ENCODE data around the gene RGS16. TPM values are rescaled to one million over a fixed set of nuclear protein-coding genes. Genes with fewer than 3 reads are reported as not detected.
"Not testable (repeated sequence)": the region's sequence is repeated elsewhere in the genome, so short reads cannot be mapped to it uniquely, and the experiment has no call there.

The RGS16 gene
- total RNA-seq, 1 experiment from 2014 or later: 6.5 TPM

DNA sequence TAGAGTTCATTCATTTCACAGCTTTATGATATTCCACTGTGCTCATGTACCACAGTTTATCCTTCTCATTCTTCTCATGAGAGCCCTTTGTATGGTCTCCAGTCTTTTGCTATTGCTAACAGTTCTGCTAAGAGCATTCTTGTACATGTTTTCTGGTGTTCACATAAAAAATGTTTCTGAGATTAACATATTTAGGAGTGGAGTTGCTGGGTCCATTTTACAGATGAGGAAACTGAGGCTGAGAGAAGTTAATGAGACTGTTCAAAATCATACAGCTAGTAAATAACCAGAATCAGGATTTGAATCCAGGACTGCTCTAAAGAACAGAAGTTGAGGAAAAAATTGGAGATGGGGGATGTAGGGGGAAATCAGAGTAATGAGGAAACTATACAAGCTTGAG lies 28.8 kb upstream of the RGS16 start:
- no peak overlapping the region for H3K4me3 ChIP-seq (replicated peaks in 1 of 2; ENCODE audit: low read depth in 1 of 2, low read length in 2 of 2)
- CTCF ChIA-PET: no interaction called here
- H3K27me3 ChIP-seq (ENCODE audit: insufficient read depth, low read length): no peaks in the 10 kb centered on the region
- intact Hi-C loops (cut with micrococcal nuclease): no loop called here
- TF ChIP-seq TCF7L2 (IDR thresholded peaks at IDR 0.05; ENCODE audit: borderline replicate concordance, extremely low read depth, insufficient read depth, insufficient read length): no peak
- no peak for TF ChIP-seq ZFX (IDR thresholded peaks at IDR 0.05)
- TF ChIP-seq EZH2 (IDR thresholded peaks at IDR 0.05): no peak
- no peak for TF ChIP-seq POLR2A (IDR thresholded peaks at IDR 0.05; ENCODE audit: borderline replicate concordance, extremely low read depth, insufficient read depth, insufficient read length)
- TF ChIP-seq YY1 (IDR thresholded peaks at IDR 0.05; ENCODE audit: extremely low read depth, insufficient replicate concordance, low read depth, low read length): no peak
- no peak for TF ChIP-seq POLR2AphosphoS5 (IDR thresholded peaks at IDR 0.05; ENCODE audit: low read depth, low read length)
- TF ChIP-seq CEBPB (IDR thresholded peaks at IDR 0.05; ENCODE audit: low read depth): no peak
- no peak for TF ChIP-seq SIN3A (IDR thresholded peaks at IDR 0.05; ENCODE audit: low read depth)
- TF ChIP-seq, protein P1, sequence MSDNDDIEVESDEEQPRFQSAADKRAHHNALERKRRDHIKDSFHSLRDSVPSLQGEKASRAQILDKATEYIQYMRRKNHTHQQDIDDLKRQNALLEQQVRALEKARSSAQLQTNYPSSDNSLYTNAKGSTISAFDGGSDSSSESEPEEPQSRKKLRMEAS (IDR thresholded peaks at IDR 0.05): no peak
- no peaks in the 10 kb centered on the region for H3K9me3 ChIP-seq (ENCODE audit: control insufficient read depth in 1 of 2, insufficient read depth in 1 of 2, low read depth in 1 of 2, low read length in 2 of 2)
- H2AFZ ChIP-seq (ENCODE audit: low read depth, low read length, poor library complexity, severe bottlenecking): no peak overlapping the region
- no peak overlapping the region for H3K4me2 ChIP-seq (ENCODE audit: low read length)
- H3K79me2 ChIP-seq (ENCODE audit: insufficient read depth, low read length): no peaks in the 10 kb centered on the region
- BruUV-seq (replicated peaks): no TSS peak
- H3K27ac ChIP-seq (ENCODE audit: low read depth, low read length): no peak overlapping the region
- ATAC-seq (no peak), DNase-seq (ENCODE audit: low read depth, low spot score) (no peak)
- RAD21 ChIA-PET (ENCODE audit: low non-redundant PET in 1 of 2, low total read pairs in 2 of 2, uncharacterized antibody in 2 of 2, unreplicated experiment in 2 of 2): no interaction called here
- H3K36me3 ChIP-seq (ENCODE audit: control insufficient read depth in 1 of 2, insufficient read depth in 2 of 2, low read length in 2 of 2): no peaks in the 10 kb centered on the region
- POLR2A ChIA-PET: no interaction called here
- H3K4me1 ChIP-seq (ENCODE audit: control insufficient read depth in 1 of 2, insufficient read depth in 2 of 2, low read length in 2 of 2): peaks cover 3 to 10% of the 10 kb centered on the region in 2 experiments; a peak in 3 of 4 replicates
- no peaks in the 10 kb centered on the region for H4K20me1 ChIP-seq (ENCODE audit: insufficient read depth)
- H3K9ac ChIP-seq (ENCODE audit: low read length): no peak overlapping the region
- no peaks in the 10 kb centered on the region for H3K9me2 ChIP-seq (ENCODE audit: insufficient read depth)

DNA sequence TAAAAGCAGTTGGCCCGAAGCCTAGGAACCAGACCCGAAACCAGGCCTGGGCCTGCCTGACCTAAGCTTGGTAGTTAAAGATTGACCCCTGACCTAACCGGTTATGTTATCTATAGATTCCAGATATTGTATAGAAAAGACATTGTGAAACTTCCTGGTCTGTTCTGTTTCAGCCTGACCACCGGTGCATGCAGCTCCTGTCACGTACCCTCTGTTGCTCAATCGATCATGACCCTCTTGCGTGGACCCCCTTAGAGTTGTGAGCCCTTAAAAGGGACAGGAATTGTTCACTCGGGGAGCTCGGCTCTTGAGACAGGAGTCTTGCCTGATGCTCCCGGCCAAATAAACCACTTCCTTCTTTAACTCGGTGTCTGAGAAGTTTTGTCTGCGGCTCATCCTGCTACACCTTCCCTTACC lies 28.3 kb upstream of the RGS16 start:
- ATAC-seq; H3K9me3 ChIP-seq (ENCODE audit: control insufficient read depth in 1 of 2, insufficient read depth in 1 of 2, low read depth in 1 of 2, low read length in 2 of 2); H3K36me3 ChIP-seq (ENCODE audit: control insufficient read depth in 1 of 2, insufficient read depth in 2 of 2, low read length in 2 of 2); H3K4me1 ChIP-seq (ENCODE audit: control insufficient read depth in 1 of 2, insufficient read depth in 2 of 2, low read length in 2 of 2); H3K4me3 ChIP-seq (replicated peaks in 1 of 2; ENCODE audit: low read depth in 1 of 2, low read length in 2 of 2); H3K79me2 ChIP-seq (ENCODE audit: insufficient read depth, low read length); H3K9ac ChIP-seq (ENCODE audit: low read length); H3K27me3 ChIP-seq (ENCODE audit: insufficient read depth, low read length); POLR2A ChIA-PET; H2AFZ ChIP-seq (ENCODE audit: low read depth, low read length, poor library complexity, severe bottlenecking); H3K9me2 ChIP-seq (ENCODE audit: insufficient read depth); BruUV-seq (replicated peaks); H3K27ac ChIP-seq (ENCODE audit: low read depth, low read length); H3K4me2 ChIP-seq (ENCODE audit: low read length); RAD21 ChIA-PET (ENCODE audit: low non-redundant PET in 1 of 2, low total read pairs in 2 of 2, uncharacterized antibody in 2 of 2, unreplicated experiment in 2 of 2); DNase-seq (ENCODE audit: low read depth, low spot score); intact Hi-C loops (cut with micrococcal nuclease); H4K20me1 ChIP-seq (ENCODE audit: insufficient read depth); CTCF ChIA-PET: not testable (repeated sequence)

Data from HCT116 (cell line).